ENCODE measurements around the gene TAAR2.
"Not testable (repeated sequence)": the region's sequence is repeated elsewhere in the genome, so short reads cannot be mapped to it uniquely, and the experiment has no call there.

The TAAR2 gene

DNA sequence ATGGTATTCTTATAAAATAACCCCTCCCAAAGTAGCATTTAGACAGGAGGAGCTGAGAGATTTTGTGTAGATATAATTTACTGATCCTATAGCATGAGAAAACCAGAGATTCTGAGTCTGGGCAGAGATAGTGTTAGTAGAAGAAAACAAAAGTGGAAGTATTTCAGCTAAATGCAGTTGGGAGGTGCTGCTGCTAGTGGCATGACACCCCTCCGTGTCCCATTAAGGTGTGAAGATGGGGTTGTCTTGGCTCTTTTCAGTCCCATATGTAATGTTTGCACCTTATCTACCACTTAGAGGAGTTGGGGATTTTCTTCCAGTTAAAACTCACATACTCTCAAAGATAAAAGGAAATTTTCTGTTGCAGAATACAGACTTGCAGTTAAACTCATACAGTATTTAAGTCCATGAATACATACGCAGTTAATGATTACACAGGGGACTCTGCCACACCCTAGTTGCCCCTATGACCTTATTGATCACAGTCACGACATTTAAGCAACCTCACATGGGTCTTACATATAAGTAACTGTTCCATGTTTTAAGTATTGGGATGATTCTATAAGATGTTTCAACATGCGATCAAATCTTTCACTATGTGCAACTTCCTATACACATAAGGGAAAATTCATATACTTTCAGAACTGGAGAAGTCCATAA is 11.5 kb downstream of the TAAR2 start:
- no peak for DNase-seq (ENCODE audit: low spot score)

DNA sequence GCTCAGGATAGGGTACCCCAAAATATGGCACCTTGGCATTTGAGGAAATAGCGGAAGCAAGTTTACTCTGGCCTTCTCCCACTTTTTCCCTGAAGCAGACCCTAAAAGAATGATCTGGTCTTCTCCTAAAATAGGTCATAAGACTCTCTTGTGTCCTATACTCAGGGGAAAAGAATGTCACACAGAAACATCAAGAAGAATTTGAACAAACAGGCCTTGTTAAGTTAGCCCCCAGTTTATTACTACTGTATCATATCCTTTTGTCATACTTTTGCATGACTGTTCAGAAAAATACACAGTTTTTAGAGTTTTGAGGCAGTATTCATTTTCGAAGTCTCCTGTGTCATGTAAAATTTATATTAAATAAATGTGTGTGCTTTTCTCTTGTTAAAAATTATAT is 12.5 kb downstream of the TAAR2 start:
- DNase-seq (ENCODE audit: low spot score): no peak

DNA sequence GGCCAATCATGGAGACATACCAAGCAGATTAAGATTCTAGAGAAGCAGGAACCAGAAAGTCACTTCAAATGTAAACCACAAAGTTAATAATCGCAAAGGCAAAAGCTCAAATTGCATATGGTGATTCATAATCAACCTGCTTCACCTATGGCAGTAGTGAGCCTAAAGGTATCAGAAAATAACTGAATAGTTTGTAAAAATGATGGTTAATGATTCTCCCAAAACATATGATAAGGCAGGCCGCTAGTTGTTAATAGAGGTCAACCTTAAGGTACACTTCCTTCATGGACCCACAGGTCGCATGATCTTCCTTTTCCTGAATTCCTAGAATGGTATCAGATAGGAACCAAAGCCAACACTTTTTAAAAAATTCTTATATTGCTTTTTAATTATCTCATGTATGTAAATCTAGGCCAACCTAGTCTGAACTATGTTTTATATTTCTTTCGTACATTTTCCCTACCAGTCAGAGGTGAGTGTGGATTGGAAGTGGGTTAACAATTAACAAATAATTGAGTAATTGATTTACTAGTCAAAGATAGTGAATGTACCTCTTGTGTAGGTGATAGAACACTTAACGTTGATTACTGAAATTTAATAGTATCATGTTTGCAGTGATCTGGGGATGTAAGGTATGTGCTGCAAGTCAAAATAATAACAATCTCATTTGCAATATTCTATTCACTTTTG is 16.4 kb downstream of the TAAR2 start:
- DNase-seq (ENCODE audit: low spot score): no peak

DNA sequence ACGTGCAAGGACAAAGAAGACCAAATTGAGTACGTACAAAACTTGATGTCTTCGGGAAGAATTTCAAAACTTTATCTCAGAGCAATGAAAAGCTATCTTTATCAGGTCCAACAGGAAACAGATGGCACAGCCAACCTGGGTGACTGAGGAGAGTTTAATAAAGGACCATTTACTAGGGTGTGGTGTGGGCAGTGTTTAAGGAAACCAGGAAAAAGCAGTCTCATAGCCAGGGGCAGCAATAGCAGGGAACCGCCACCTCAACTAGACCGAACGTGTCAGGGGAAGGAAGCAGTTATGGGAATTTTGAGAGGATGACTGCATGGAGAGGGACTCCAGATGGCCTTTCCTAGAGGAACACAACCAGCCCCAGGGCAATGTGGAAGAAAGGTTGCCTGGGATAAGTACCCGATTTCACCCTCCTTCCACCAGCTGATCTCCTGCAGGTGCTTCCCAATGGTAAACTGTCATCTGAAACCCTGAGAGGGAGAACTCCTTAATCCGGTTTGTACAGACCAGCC is 19.4 kb downstream of the TAAR2 start:
- DNase-seq (ENCODE audit: low spot score): no peak

DNA sequence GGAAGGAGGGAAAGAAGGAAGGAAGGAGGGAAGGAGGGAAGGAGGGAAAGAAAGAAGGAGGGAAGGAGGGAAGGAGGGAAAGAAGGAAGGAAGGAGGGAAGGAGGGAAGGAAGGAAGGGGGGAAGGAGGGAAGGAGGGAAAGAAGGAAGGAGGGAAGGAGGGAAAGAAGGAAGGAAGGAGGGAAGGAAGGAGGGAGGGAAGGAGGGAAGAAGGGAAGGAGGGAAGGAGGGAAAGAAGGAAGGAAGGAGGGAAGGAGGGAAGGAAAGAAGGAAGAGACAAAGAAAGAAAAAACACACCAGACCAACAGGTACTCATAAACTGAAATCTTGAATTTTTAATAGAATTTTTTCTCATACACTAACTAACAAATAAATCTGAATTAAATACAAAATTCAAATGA is 23.2 kb downstream of the TAAR2 start:
- DNase-seq (ENCODE audit: low spot score): not testable (repeated sequence)

DNA sequence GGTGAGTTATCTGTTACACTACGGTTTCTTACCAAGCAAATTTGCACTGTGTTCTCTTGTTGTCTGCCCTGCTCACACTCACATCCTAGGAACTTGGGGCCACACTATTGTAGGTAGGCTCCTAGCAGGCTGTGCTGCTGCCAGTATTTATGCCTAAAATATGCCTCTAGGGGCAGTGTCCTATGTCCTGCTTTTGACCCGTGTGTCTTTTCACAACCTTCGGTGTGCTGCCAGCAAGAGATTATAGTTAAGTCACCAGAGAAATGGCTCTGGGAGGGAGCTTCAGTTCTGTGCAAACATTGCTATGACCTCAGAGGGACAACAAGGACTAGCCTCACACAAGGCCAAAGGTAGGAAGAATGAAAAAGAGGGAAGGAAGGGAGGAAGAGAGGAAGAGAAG is 25.6 kb downstream of the TAAR2 start:
- no peak for DNase-seq (ENCODE audit: low spot score)

DNA sequence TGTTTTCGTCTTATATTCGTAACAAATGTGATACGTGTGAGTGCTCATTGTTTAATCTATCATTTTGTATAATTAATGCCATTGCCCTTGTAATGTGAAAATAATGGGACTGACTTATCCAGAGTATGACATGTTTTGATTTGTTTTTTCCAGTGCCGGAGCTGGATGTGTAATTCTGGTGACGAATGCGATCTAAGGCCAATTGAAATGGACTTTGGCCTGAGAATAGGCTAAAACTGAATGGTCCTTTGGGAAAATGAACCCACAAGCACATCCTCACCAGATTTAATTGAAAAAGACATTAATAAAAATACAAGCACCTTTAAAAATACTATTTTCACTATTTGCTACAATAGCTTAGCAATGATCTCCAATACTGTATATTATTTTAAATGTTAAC is 27.9 kb downstream of the TAAR2 start:
- DNase-seq (ENCODE audit: low spot score): no peak

DNA sequence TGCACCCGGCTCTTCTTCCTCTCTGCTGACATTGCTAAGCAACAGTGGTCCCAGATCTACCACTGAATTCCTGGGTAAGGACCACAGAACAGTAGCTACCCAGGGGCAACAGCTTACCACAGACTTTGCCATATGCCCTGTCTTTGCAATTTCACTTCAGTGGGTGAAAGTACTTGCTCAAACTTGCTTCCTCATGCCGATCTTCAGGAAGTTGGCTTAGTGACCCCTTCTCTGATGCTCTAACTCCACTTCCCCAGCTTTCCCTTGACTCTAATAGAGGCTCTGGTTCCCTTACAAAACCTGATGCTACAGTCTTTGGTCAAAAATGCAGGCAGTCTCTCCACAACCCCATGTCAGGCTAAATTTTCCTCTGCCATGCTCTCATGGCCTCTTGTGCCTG is 31.2 kb downstream of the TAAR2 start:
- DNase-seq (ENCODE audit: low spot score): no peak

DNA sequence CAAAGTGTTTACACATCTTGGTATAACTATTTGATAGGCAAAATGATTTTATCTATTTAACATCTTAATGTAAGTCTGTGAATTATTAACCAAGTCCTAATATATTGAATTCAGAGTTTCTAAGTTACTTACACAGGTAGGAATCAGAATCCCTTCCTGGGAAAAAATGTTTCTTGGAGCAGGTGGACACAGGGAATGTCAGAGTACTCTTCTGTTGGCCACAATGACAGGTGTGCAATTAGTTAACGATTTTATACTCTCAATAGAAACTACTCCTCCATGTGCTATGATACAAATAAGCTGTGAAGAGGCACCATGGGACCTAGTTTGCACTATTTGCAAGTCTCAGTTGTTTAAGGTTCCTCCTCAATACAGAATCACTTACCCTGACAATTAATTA is 33.7 kb downstream of the TAAR2 start:
- DNase-seq (ENCODE audit: low spot score): no peak

DNA sequence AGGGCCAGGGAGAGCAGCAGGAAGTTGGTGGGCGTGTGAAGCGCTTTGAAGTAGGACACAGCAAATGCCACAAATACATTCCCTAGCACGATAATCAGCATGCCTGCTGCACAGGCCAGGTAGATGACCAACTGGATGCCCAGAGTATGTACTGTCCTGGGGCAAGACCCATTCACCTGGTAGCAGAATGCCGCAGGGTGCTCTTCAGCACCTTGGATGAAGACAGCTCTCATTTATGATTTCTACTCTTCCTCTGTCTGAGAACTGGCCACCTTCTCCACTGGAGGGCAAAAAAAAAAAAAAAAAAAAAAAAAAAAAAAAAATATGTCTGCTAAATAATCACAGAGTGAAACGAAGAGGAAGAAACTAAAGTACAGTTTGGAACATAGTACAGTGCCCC is 34.6 kb downstream of the TAAR2 start, which contains the start of gene TAAR5:
TAAR5 (minus strand) TSS at position 288 of the 400 bp plus-strand sequence; CDS start at position 233, 55 bp downstream.
- DNase-seq (ENCODE audit: low spot score): no peak

DNA sequence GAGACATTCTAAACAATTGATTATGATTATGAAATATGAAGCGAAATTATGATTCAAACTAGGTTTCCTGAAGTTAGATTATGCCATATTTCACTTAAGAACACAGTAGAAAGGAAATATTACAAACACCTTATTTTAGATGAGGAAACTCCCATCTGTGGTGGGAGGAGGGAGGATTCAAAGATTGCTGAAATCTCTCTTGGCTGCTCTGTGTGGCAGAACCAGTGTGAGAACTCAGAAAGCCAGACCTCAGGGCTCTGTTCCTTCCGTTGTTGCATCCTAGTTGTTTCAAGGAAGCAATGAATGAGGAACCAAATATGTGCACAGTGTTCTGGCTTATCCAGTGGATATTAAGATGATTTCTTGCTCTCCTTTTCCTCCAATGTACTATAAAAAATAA is 36.7 kb downstream of the TAAR2 start:
- DNase-seq (ENCODE audit: low spot score): no peak

DNA sequence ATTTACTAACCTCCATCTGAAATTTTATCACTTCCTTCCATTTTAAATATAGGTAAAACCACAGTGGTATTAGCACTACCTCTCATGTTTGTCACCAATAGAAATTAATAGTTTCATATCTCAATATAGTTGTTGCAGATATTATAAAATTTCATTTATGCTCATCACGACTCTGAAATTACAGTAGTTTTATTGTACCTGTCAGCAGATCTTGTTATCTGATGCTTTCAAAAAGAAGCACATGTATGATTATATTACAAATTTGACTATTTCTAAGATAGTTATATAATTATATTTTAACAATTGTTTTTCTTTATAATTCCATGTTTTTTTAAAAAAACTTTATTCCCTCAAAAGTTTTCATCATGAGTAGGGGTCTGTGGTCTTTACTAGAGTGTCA is 39.4 kb downstream of the TAAR2 start:
- DNase-seq (ENCODE audit: low spot score): no peak

DNA sequence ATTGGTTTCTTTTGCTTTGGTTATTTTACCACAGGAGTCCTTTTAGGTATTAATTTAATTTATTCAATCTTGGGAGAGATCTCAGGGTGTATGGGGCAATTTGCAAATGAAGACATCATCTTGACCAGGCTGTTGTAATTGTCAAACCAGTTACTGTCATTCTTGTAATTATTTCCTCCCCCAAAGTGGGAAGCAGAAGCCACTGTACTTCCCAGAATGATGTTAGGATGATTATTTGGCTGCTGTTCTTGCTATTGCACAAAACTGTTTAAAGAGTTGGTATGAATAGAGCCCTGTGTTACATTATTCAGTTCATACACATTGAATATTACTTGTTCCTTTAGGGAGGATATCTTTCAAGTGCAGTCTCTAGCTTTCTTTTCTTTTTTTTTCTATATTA is 52.3 kb downstream of the TAAR2 start:
- no peak for DNase-seq (ENCODE audit: low spot score)

DNA sequence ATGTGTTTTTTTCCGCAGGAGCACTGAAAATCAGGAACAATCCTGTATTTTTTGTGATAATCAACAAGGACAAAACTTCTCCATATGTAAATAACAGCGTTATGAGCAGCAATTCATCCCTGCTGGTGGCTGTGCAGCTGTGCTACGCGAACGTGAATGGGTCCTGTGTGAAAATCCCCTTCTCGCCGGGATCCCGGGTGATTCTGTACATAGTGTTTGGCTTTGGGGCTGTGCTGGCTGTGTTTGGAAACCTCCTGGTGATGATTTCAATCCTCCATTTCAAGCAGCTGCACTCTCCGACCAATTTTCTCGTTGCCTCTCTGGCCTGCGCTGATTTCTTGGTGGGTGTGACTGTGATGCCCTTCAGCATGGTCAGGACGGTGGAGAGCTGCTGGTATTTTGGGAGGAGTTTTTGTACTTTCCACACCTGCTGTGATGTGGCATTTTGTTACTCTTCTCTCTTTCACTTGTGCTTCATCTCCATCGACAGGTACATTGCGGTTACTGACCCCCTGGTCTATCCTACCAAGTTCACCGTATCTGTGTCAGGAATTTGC is 53.8 kb downstream of the TAAR2 start, which contains the start of gene TAAR6:
TAAR6 (plus strand) TSS at position 102 of the 557 bp plus-strand sequence; CDS start at position 102, 0 bp downstream.
- no peak for DNase-seq (ENCODE audit: low spot score)

DNA sequence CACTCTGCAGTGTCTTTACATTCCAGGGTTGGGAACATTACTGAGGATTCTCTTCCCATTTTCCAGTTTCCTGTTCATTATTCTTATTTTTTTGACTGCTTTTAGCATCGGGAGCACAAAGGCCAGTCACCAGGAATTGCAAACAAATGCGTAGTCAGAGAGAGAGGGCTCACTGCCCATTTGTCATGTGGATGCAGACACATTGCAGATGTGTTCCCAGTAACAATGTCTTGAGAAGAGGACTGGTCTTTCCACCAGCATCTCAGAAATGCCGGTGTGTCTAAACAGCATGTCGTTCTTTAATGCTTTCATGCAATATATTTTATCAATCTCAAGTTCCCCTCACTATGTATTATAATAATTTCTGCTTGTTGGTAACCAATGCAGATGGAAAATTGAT is 54.9 kb downstream of the TAAR2 start:
- DNase-seq (ENCODE audit: low spot score): no peak

DNA sequence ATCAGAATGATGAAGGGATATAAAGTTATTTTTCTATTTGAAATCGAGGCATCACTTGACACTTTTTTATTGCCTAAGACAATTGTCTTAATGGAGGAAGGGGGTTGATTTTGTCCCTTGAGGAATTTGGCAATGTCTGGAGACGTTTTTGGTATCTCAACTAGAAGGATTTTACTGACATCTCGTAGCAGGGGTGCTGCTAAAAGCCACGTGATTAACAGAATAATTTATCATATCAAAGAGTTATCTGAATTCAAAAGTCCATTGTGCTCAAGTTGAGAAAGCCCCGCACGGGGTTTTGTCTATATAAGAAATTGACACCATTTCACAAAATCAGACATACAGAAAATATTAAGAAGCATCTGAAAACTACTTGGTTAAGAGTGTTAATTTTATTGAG is 55.5 kb downstream of the TAAR2 start:
- DNase-seq (ENCODE audit: low spot score): no peak

DNA sequence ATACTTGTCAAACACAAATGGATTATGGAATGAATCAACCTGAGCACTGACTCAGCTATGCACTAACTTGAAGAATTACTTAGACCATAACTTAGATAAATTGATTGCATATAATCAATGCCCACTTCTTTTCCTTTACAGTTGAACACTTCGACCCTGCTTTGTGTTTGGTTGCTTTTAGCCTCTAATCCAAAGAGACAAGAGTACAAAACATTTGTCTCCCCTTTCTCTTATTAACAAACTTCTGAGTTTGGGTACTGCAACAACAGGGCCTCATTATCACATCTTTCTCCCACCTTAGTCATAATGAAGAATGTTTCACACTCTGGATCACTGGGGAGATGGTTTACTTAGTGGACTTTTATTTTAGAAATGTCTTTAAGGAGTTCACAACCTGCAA is 56.5 kb downstream of the TAAR2 start:
- DNase-seq (ENCODE audit: low spot score): no peak

Measured in hematopoietic multipotent progenitor cell treated with erythropoietin and hydrocortisone succinate and interleukin-3 and kit ligand, for 17 days (in vitro differentiated cells).